HepG2 (cell line): ENCODE results near the gene MTIF3. TPM values are rescaled to one million over a fixed set of nuclear protein-coding genes. Genes with fewer than 3 reads are reported as not detected.

Source experiments
- ATAC-seq: fragments of 200-7000 bp; cut with Tn5 transposase; 3 replicates; pipeline ENCODE4 v1.9.1; 2020; ENCODE audit warnings: mild to moderate bottlenecking, moderate library complexity
- BruUV-seq: library from RNA; stranded (reverse); fragments of 400-500 nt; replicated peaks from 2 replicates; lab custom pipeline; 2021; lab: Mats Ljungman, UMichigan
- CTCF ChIA-PET: fragments of 300-600 bp; formaldehyde crosslinking; extraction: SDS; loops from one replicate; lab custom pipeline; 2021; ENCODE audit warnings: low total read pairs, inconsistent platforms, low intra/inter-chr PET ratio; lab: Yijun Ruan, JAX
- POLR2A ChIA-PET: fragments of 350-600 bp; sonication (Branson Sonifier 250); formaldehyde crosslinking; loops from one replicate; lab custom pipeline; 2020; ENCODE audit warnings: antibody characterized with exemption, inconsistent platforms; lab: Yijun Ruan, JAX
- DNase-seq: peaks from one replicate; pipeline ENCODE4 v3.0.0-alpha.2; 2015; ENCODE audit warnings: low spot score
- FAIRE-seq: peaks from 3 replicates; lab custom pipeline; 2011; peaks lifted over from hg19 to GRCh38; lab: Jason Lieb, UNC
- H2AFZ ChIP-seq: one replicate; pipeline ENCODE4 v1.6.1; 2011; ENCODE audit warnings: low read length, inconsistent platforms
- H3K27ac ChIP-seq: fragments of 300-600 bp; 3 replicates; pipeline ENCODE4 v1.8.0; 2011; ENCODE audit warnings: mixed run types, mild to moderate bottlenecking, mixed read lengths, low read length, inconsistent platforms; ENCODE audit not compliant: insufficient read depth; ENCODE audit errors: extremely low read length
- H3K27me3 ChIP-seq, 2 experiments: fragments of 200-600 bp in 1 of 2; 2 replicates in 1 of 2; 3 replicates in 1 of 2; pipeline versions ENCODE4 v1.6.0 to v1.8.0; 2011; ENCODE audit warnings: low read length in 2 of 2, mild to moderate bottlenecking in 2 of 2, moderate library complexity in 2 of 2, inconsistent platforms in 1 of 2; ENCODE audit not compliant: insufficient read depth in 2 of 2, control insufficient read depth in 1 of 2
- H3K36me3 ChIP-seq, 2 experiments: fragments of 200-600 bp in 1 of 2; replicated peaks in 1 of 2; 2 replicates in 1 of 2; 3 replicates in 1 of 2; pipeline versions ENCODE4 v1.5.1 to v1.8.0; 2011; ENCODE audit warnings: low read length in 2 of 2, inconsistent platforms in 1 of 2; ENCODE audit not compliant: insufficient read depth in 2 of 2, control insufficient read depth in 1 of 2
- H3K4me1 ChIP-seq: 2 replicates; pipeline ENCODE4 v1.5.1; 2012; ENCODE audit warnings: low read length, inconsistent platforms; ENCODE audit not compliant: insufficient read depth
- H3K4me2 ChIP-seq: 2 replicates; pipeline ENCODE4 v1.6.0; 2011; ENCODE audit warnings: low read depth, low read length, inconsistent platforms
- H3K4me3 ChIP-seq, 3 experiments: fragments of 200-600 bp in 1 of 3; sonication (generic), shearing (Covaris generic) in 1 of 3; replicated peaks in 1 of 3; 2 replicates each; pipeline ENCODE4 v1.5.1; 2011 to 2016; ENCODE audit warnings: low read length in 3 of 3, inconsistent platforms in 2 of 3, low read depth in 2 of 3, mild to moderate bottlenecking in 2 of 3, control low read depth in 1 of 3, mixed read lengths in 1 of 3; ENCODE audit not compliant: insufficient read depth in 1 of 3
- H3K79me2 ChIP-seq: one replicate; pipeline ENCODE4 v1.6.1; 2011; ENCODE audit warnings: low read length, inconsistent platforms; ENCODE audit not compliant: insufficient read depth
- H3K9ac ChIP-seq: 2 replicates; pipeline ENCODE4 v1.6.0; 2011; ENCODE audit warnings: mild to moderate bottlenecking, low read depth, low read length, inconsistent platforms; ENCODE audit not compliant: insufficient read depth
- H3K9me3 ChIP-seq: 2 replicates; pipeline ENCODE4 v1.5.1; 2012; ENCODE audit warnings: mild to moderate bottlenecking, low read length
- H4K20me1 ChIP-seq: 2 replicates; pipeline ENCODE4 v1.6.0; 2011; ENCODE audit warnings: inconsistent platforms, mild to moderate bottlenecking, low read length, moderate library complexity; ENCODE audit not compliant: insufficient read depth
- ATAD3A ChIP-seq: sonication (generic); formaldehyde crosslinking; IDR thresholded peaks from 2 replicates; pipeline ENCODE4 v1.4.0; 2020; ENCODE audit warnings: missing genetic modification reagents
- DNMT1 ChIP-seq: sonication (generic); formaldehyde crosslinking; IDR thresholded peaks from 2 replicates; pipeline ENCODE4 v1.5.1; 2020; ENCODE audit warnings: mild to moderate bottlenecking, missing genetic modification reagents
- EHMT2 ChIP-seq: fragments of 200-600 bp; sonication (generic); IDR thresholded peaks from 2 replicates; pipeline ENCODE4 v1.7.0; 2017; ENCODE audit warnings: antibody characterized with exemption, low read depth, low read length, borderline replicate concordance
- GATAD2A ChIP-seq: IDR thresholded peaks from 2 replicates; pipeline ENCODE4 v1.6.1; 2016
- KDM4B ChIP-seq: sonication (generic); formaldehyde crosslinking; IDR thresholded peaks from 2 replicates; pipeline ENCODE4 v1.4.0; 2020; ENCODE audit warnings: missing genetic modification reagents
- NR1H2 ChIP-seq: sonication (generic); formaldehyde crosslinking; IDR thresholded peaks from 2 replicates; pipeline ENCODE4 v1.8.1; 2022; ENCODE audit warnings: low read depth, missing genetic modification reagents, borderline replicate concordance
- SMC3 ChIP-seq: IDR thresholded peaks from 2 replicates; pipeline ENCODE4 v1.6.1; 2011; ENCODE audit warnings: low read length, improper control_type of control experiment
- TBL1XR1 ChIP-seq: fragments of 150-350 bp; IDR thresholded peaks from 2 replicates; pipeline ENCODE4 v1.6.1; 2014; ENCODE audit warnings: borderline replicate concordance, low read length; ENCODE audit not compliant: partially characterized antibody
- TFAP4 ChIP-seq: sonication (generic); IDR thresholded peaks from 2 replicates; pipeline ENCODE4 v1.6.1; 2016; ENCODE audit warnings: low read depth, borderline replicate concordance
- ZBTB10 ChIP-seq: sonication (generic); formaldehyde crosslinking; IDR thresholded peaks from 2 replicates; pipeline ENCODE4 v1.4.0; 2020; ENCODE audit warnings: missing genetic modification reagents, borderline replicate concordance
- ZFP1 ChIP-seq: IDR thresholded peaks from 2 replicates; pipeline ENCODE4 v1.6.1; 2016
- ZNF136 ChIP-seq: sonication (generic); formaldehyde crosslinking; IDR thresholded peaks from 2 replicates; pipeline ENCODE4 v1.8.1; 2022; ENCODE audit warnings: low read depth, mild to moderate bottlenecking, moderate library complexity, missing genetic modification reagents
- ZNF256 ChIP-seq: sonication (generic); formaldehyde crosslinking; conservative IDR thresholded peaks from 2 replicates; pipeline ENCODE4 v1.4.0; 2020; ENCODE audit warnings: missing genetic modification reagents
- ZNF275 ChIP-seq: sonication (generic); formaldehyde crosslinking; IDR thresholded peaks from 2 replicates; pipeline ENCODE4 v1.8.0; 2022; ENCODE audit warnings: missing genetic modification reagents, mild to moderate bottlenecking, inconsistent platforms, borderline replicate concordance
- ZNF512 ChIP-seq: sonication (generic); formaldehyde crosslinking; IDR thresholded peaks from 2 replicates; pipeline ENCODE4 v1.4.0; 2020; ENCODE audit warnings: mild to moderate bottlenecking, missing genetic modification reagents
- WGBS: methylation state at CpG from one replicate; pipeline ENCODE4 v1.1.6; 2017; ENCODE audit warnings: low lambda C conversion rate; 5-methylcytosine and 5-hydroxymethylcytosine counted together
- in situ Hi-C: cut with HindIII; loops from 2 replicates; pipeline ENCODE4 v1.10.0; 2017; ENCODE audit warnings: low pct_unique_long_range_greater_than_20kb; ENCODE audit not compliant: extremely low pct_ligation_motif_present
- intact Hi-C: fragments of 100-400 bp; cut with micrococcal nuclease; formaldehyde crosslinking; loops from one replicate; pipeline ENCODE4 v1.10.0; 2022; ENCODE audit not compliant: unreplicated experiment
- polyA plus RNA-seq, 8 experiments: library from polyadenylated mRNA; depleted of rRNA in 3 of 8; stranded (reverse) in 7 of 8; unstranded in 1 of 8; fragments of >200 nt; fragmentation: Illumina TruSeq in 4 of 8; extraction: Trizol in 4 of 8; gene quantifications; 2 replicates each; pipeline versions ENCODE4 v1.2.1 to v1.2.3, GENCODE V29; 2011 to 2016; ENCODE audit warnings: low read depth in 4 of 8, missing spikeins in 1 of 8, mixed read lengths in 1 of 8; ENCODE audit not compliant: insufficient read depth in 1 of 8
- total RNA-seq, 5 experiments: library from RNA; depleted of rRNA; stranded (reverse); fragments of >200 nt; fragmentation: Illumina TruSeq; extraction: Trizol; gene quantifications; 2 replicates each; pipeline ENCODE4 v1.2.3, GENCODE V29; 2016; ENCODE audit warnings: low read depth in 1 of 5

Gene MTIF3
- total and polyA plus RNA-seq, 2 of the 13 experiments (the other 11 are each of a cell fraction or from before 2014, with no cell fraction given), result 33.7 to 40.6 TPM

DNA sequence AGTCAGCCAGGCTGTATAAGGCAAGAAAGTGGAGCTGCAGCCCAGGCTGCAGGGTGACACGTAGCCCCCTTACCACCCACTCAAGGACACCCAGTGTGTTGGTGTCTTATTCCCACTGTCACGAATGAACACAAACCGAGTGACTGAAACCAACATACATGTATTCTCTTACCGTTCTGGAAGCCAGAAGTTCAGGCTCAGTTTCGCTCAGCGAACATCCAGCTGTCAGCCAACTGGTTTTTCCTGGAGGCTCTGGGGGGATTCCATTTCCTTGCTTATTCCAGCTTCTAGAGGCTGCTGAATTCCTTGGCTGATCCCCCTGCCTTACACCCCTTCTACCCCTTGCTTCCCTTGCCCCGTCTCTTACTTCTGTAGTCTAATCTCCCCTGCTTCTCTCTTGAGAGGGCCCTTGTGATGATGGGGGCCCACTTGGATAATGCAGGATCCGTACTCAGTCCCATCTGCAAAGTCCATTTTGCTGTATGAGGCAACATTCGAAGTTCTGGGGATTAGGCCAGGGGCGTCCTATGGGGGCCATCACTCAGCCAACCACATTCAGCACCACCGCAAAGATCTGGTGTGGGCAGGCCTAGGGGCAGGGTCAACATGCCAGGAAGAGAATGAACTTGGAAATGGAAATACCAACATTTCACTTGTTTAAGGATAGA, 47.3 kb upstream of the MTIF3 start:
- no peak overlapping the region for H3K4me2 ChIP-seq
- no peak overlapping the region for H3K4me3 ChIP-seq
- ChIA-PET POLR2A (no interaction called here), CTCF (no interaction called here)
- no peaks in the 10 kb centered on the region for H3K9me3 ChIP-seq
- H3K9ac ChIP-seq, result no peak overlapping the region
- in situ Hi-C loops (loop anchor here (25.0 kb wide), 1 partner anchor 490 kb away; the partner anchor contains the start of gene URAD), intact Hi-C loops (no loop called here)
- no peak for DNase-seq
- no peak overlapping the region for H3K27ac ChIP-seq
- peaks cover 1 to 2% of the 10 kb centered on the region in 2 experiments; a peak in 2 of 5 replicates for H3K27me3 ChIP-seq
- 44% methylated on average over 9 of the region's 11 CpGs for WGBS
- H3K79me2 ChIP-seq, result no peaks in the 10 kb centered on the region
- no peaks in the 10 kb centered on the region for H4K20me1 ChIP-seq
- peaks cover 4% of the 10 kb centered on the region for H3K4me1 ChIP-seq
- FAIRE-seq, result no peak
- no TSS peak for BruUV-seq
- no peaks in the 10 kb centered on the region for H3K36me3 ChIP-seq
- H2AFZ ChIP-seq, result no peak overlapping the region
- ATAC-seq, result no peak
- no peak for TF ChIP-seq DNMT1 (CRISPR knock-in tag)
- no peak for TF ChIP-seq TFAP4
- TF ChIP-seq ZNF512 (CRISPR knock-in tag), result no peak
- no peak for TF ChIP-seq ZFP1 (CRISPR knock-in tag)
- TF ChIP-seq ZBTB10 (CRISPR knock-in tag), result no peak
- TF ChIP-seq TBL1XR1, result no peak
- TF ChIP-seq GATAD2A, result no peak
- TF ChIP-seq NR1H2 (CRISPR knock-in tag), result no peak
- TF ChIP-seq EHMT2, result no peak
- no peak for TF ChIP-seq ZNF136 (CRISPR knock-in tag)
- no peak for TF ChIP-seq SMC3
- no peak for TF ChIP-seq ZNF256 (CRISPR knock-in tag)
- TF ChIP-seq ATAD3A (CRISPR knock-in tag), result no peak
- TF ChIP-seq ZNF275 (CRISPR knock-in tag), result no peak
- TF ChIP-seq KDM4B (CRISPR knock-in tag), result no peak
